ENCODE data around the gene TMPRSS6.

DNA sequence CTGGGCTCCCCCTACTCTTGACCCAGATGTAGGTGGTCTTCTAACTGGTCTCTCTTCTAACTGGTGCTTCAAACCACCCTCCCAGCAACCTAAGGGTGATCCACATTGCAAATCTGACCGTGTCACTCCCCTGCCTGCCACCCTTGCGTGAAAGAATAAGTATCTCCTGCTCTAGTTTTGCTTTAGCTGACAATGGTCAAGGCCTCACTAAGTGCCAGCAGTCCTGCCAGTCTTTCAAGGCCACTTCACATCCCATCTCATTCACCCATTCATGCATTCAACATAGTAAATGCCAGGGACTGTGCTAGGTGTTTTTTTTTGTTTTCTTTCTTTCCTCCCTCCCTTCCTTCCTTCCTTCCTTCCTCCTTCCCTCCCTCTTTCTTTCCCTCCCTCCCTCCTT, 60.3 kb downstream of the TMPRSS6 start:
- TF ChIP-seq, protein P1, sequence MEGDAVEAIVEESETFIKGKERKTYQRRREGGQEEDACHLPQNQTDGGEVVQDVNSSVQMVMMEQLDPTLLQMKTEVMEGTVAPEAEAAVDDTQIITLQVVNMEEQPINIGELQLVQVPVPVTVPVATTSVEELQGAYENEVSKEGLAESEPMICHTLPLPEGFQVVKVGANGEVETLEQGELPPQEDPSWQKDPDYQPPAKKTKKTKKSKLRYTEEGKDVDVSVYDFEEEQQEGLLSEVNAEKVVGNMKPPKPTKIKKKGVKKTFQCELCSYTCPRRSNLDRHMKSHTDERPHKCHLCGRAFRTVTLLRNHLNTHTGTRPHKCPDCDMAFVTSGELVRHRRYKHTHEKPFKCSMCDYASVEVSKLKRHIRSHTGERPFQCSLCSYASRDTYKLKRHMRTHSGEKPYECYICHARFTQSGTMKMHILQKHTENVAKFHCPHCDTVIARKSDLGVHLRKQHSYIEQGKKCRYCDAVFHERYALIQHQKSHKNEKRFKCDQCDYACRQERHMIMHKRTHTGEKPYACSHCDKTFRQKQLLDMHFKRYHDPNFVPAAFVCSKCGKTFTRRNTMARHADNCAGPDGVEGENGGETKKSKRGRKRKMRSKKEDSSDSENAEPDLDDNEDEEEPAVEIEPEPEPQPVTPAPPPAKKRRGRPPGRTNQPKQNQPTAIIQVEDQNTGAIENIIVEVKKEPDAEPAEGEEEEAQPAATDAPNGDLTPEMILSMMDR (IDR thresholded peaks at IDR 0.05) = no peak
- TF ChIP-seq POLR2A (IDR thresholded peaks at IDR 0.05) (no peak), EP300 (IDR thresholded peaks at IDR 0.05) (no peak)
